Pulmonary artery endothelial cell (primary cell): Measurements from ENCODE around the gene AFDN. TPM values are rescaled to one million over a fixed set of nuclear protein-coding genes. Genes with fewer than 3 reads are reported as not detected.

Source experiments
- DNase-seq: peaks from one replicate; pipeline ENCODE4 v3.0.0-alpha.2; 2011; ENCODE audit warnings: low read depth, low spot score
- total RNA-seq: library from RNA; depleted of rRNA; stranded (reverse); fragments of >200 nt; gene quantifications from 2 replicates; pipeline ENCODE4 v1.2.3, GENCODE V29; 2014

AFDN gene
- total RNA-seq, 1 donor from 2014 or later: 84.1 TPM

GRCh38 chr6:167817016-167817415 is 9.7 kb upstream of the AFDN start:
- DNase-seq: no peak

- DNase-seq: no peak
These were observed 9.0 kb upstream of the AFDN start for GRCh38 chr6:167817729-167818128.

GRCh38 chr6:167819576-167819975 is 7.1 kb upstream of the AFDN start:
- DNase-seq: no peak

GRCh38 chr6:167820681-167821080 is 6.0 kb upstream of the AFDN start:
- DNase-seq: no peak

- no peak for DNase-seq
These were observed 1.9 kb upstream of the AFDN start for GRCh38 chr6:167824591-167825331.

- no peak for DNase-seq
These were observed 1.1 kb upstream of the AFDN start for GRCh38 chr6:167825332-167826229.

GRCh38 chr6:167826230-167826895 is 348 bp upstream of the AFDN start:
- no peak for DNase-seq

GRCh38 chr6:167827583-167828324 is 1.0 kb downstream of the AFDN start:
- no peak for DNase-seq

- DNase-seq: no peak
These were observed 1.7 kb downstream of the AFDN start for GRCh38 chr6:167828325-167828956.

GRCh38 chr6:167829513-167829912 is 2.8 kb downstream of the AFDN start:
- DNase-seq: no peak

GRCh38 chr6:167831281-167831828 is 4.6 kb downstream of the AFDN start:
- no peak for DNase-seq

GRCh38 chr6:167832497-167833395 is 6.0 kb downstream of the AFDN start:
- DNase-seq: no peak

GRCh38 chr6:167833396-167833763 is 6.7 kb downstream of the AFDN start:
- DNase-seq: no peak

GRCh38 chr6:167835260-167835659 is 8.5 kb downstream of the AFDN start:
- no peak for DNase-seq

GRCh38 chr6:167836721-167837120 is 10.0 kb downstream of the AFDN start:
- no peak for DNase-seq

- no peak for DNase-seq
These were observed 11.6 kb downstream of the AFDN start for GRCh38 chr6:167838207-167838748.

GRCh38 chr6:167839343-167839742 is 12.6 kb downstream of the AFDN start:
- no peak for DNase-seq

- no peak for DNase-seq
These were observed 13.0 kb downstream of the AFDN start for GRCh38 chr6:167839755-167840154.

GRCh38 chr6:167840160-167840525 is 13.4 kb downstream of the AFDN start:
- no peak for DNase-seq
